DND-41 (cell line): Measurements from ENCODE around the gene PAK4.

Source experiments
- ATAC-seq: fragments of 200-7000 bp; cut with Tn5 transposase; 3 replicates; pipeline ENCODE4 v1.9.1; 2021; ENCODE audit warnings: low read depth; ENCODE audit not compliant: insufficient read depth
- DNase-seq: peaks from one replicate; pipeline ENCODE4 v3.0.0-alpha.2; 2020
- H2AFZ ChIP-seq: 2 replicates; pipeline ENCODE4 v1.6.0; 2012; ENCODE audit warnings: low read depth, low read length
- H3K27ac ChIP-seq: 2 replicates; pipeline ENCODE4 v1.5.1; 2012; ENCODE audit warnings: low read length, inconsistent platforms
- H3K27me3 ChIP-seq: fragments of 200-600 bp; sonication (generic); 2 replicates; pipeline ENCODE4 v1.6.0; 2012; ENCODE audit warnings: low read length, mild to moderate bottlenecking, inconsistent platforms; ENCODE audit not compliant: insufficient read depth, poor library complexity
- H3K36me3 ChIP-seq: 2 replicates; pipeline ENCODE4 v1.5.1; 2012; ENCODE audit warnings: low read length, inconsistent platforms; ENCODE audit not compliant: insufficient read depth
- H3K4me1 ChIP-seq: 2 replicates; pipeline ENCODE4 v1.5.1; 2012; ENCODE audit warnings: mild to moderate bottlenecking, low read length; ENCODE audit not compliant: insufficient read depth
- H3K4me2 ChIP-seq: 2 replicates; pipeline ENCODE4 v1.6.0; 2012; ENCODE audit warnings: mild to moderate bottlenecking, moderate library complexity, low read length, inconsistent platforms; ENCODE audit not compliant: insufficient read depth
- H3K4me3 ChIP-seq, 2 experiments: fragments of 200-600 bp in 1 of 2; shearing (Covaris generic) in 1 of 2; 2 replicates each; pipeline ENCODE4 v1.5.1; 2012 to 2016; ENCODE audit warnings: inconsistent platforms in 2 of 2, low read length in 2 of 2, mild to moderate bottlenecking in 2 of 2, low read depth in 1 of 2, moderate library complexity in 1 of 2
- H3K79me2 ChIP-seq: 2 replicates; pipeline ENCODE4 v1.6.0; 2012; ENCODE audit warnings: low read length, inconsistent platforms; ENCODE audit not compliant: insufficient read depth
- H3K9ac ChIP-seq: 2 replicates; pipeline ENCODE4 v1.6.0; 2012; ENCODE audit warnings: low read depth, mild to moderate bottlenecking, inconsistent platforms, low read length, moderate library complexity
- H3K9me3 ChIP-seq: 2 replicates; pipeline ENCODE4 v1.5.1; 2012; ENCODE audit warnings: low read length, moderate library complexity, mild to moderate bottlenecking, inconsistent platforms; ENCODE audit not compliant: insufficient read depth, severe bottlenecking
- H4K20me1 ChIP-seq: 2 replicates; pipeline ENCODE4 v1.6.0; 2012; ENCODE audit warnings: low read length; ENCODE audit not compliant: insufficient read depth
- CTCF ChIP-seq: IDR thresholded peaks from 2 replicates; pipeline ENCODE4 v1.5.1; 2012; ENCODE audit warnings: borderline replicate concordance, low read length, moderate library complexity, mild to moderate bottlenecking; ENCODE audit not compliant: poor library complexity, severe bottlenecking; ENCODE audit errors: extremely low read depth
- EZH2 ChIP-seq: IDR thresholded peaks from 3 replicates; pipeline ENCODE4 v1.6.1; 2012; ENCODE audit warnings: borderline replicate concordance, low read depth, mild to moderate bottlenecking, moderate library complexity, low read length, inconsistent platforms; ENCODE audit not compliant: severe bottlenecking

The PAK4 gene

GRCh38 chr19:39155114-39155700, 29.6 kb downstream of the PAK4 start:
- ATAC-seq (no peak; the same call in 2 of the 3 replicates), DNase-seq (no peak)
- Histone ChIP-seq H4K20me1 (peaks cover 87% of the 10 kb centered on the region), H3K4me1 (no peaks in the 10 kb centered on the region), H3K4me2 (no peak overlapping the region), H3K4me3 (no peak overlapping the region), H2AFZ (no peak overlapping the region), H3K27ac (no peak overlapping the region), H3K9me3 (no peaks in the 10 kb centered on the region), H3K79me2 (peaks cover 73% of the 10 kb centered on the region), H3K9ac (no peak overlapping the region), H3K27me3 (no peaks in the 10 kb centered on the region), H3K36me3 (peaks cover 12% of the 10 kb centered on the region; the same call in 1 of the 2 replicates)
- TF ChIP-seq CTCF (no peak), EZH2 (no peak)

GRCh38 chr19:39155741-39156140, 30.2 kb downstream of the PAK4 start:
- ATAC-seq, result no peak

GRCh38 chr19:39156326-39157230, 31.0 kb downstream of the PAK4 start:
- peaks cover 73% of the 10 kb centered on the region for H3K79me2 ChIP-seq
- H3K4me1 ChIP-seq, result no peaks in the 10 kb centered on the region
- H3K9ac ChIP-seq, result no peak overlapping the region
- no peaks in the 10 kb centered on the region for H3K27me3 ChIP-seq
- no peak overlapping the region for H2AFZ ChIP-seq
- H4K20me1 ChIP-seq, result peaks cover 87% of the 10 kb centered on the region
- ATAC-seq (0 out of 3 replicates have a peak, but pooled peaks have one; percentile 16), DNase-seq (no peak)
- no peak overlapping the region for H3K4me2 ChIP-seq
- peak overlapping the region; percentile 49; the same call in 1 of the 2 replicates for H3K27ac ChIP-seq
- no peak overlapping the region for H3K4me3 ChIP-seq
- peaks cover 9% of the 10 kb centered on the region; the same call in 1 of the 2 replicates for H3K36me3 ChIP-seq
- no peaks in the 10 kb centered on the region for H3K9me3 ChIP-seq
- TF ChIP-seq CTCF (no peak), EZH2 (no peak)

More at GRCh38 chr19:39155741-39156140, 30.2 kb downstream of the PAK4 start:
- Histone ChIP-seq H3K36me3 (peaks cover 12% of the 10 kb centered on the region; the same call in 1 of the 2 replicates), H3K27ac (no peak overlapping the region), H3K4me2 (no peak overlapping the region), H2AFZ (no peak overlapping the region), H3K79me2 (peaks cover 73% of the 10 kb centered on the region), H3K9me3 (no peaks in the 10 kb centered on the region), H3K4me3 (no peak overlapping the region), H3K9ac (no peak overlapping the region), H3K27me3 (no peaks in the 10 kb centered on the region), H4K20me1 (peaks cover 88% of the 10 kb centered on the region), H3K4me1 (no peaks in the 10 kb centered on the region)
- no peak for DNase-seq
- TF ChIP-seq CTCF, result no peak
- no peak for TF ChIP-seq EZH2
